Stimulated activated CD4-positive, alpha-beta T cell treated with anti-CD3 and anti-CD28 coated beads, Interleukin-4, amount 100 ng/mL, for 1 hour (primary cell): ENCODE results near the gene CNTF.

Source experiments
- DNase-seq: peaks from one replicate; pipeline ENCODE4 v3.0.0-alpha.2; 2020

The CNTF gene

GRCh38 chr11:58608331-58608730 is 14.1 kb upstream of the CNTF start:
- DNase-seq: no peak

DNA sequence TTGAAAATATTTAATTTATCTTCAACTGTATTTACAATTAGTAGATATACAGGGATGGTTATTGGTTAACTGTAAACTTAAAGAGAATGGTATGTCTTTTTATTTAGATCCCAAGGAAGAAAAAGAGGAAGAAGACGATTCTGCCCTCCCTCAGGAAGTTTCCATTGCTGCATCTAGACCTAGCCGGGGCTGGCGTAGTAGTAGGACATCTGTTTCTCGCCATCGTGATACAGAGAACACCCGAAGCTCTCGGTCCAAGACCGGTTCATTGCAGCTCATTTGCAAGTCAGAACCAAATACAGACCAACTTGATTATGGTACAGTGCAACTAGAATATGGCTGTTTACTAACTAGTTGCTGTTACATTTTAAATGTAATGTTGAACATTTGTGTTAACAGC is 12.7 kb upstream of the CNTF start:
- no peak for DNase-seq

- no peak for DNase-seq
Observed at GRCh38 chr11:58613228-58613627, 9.2 kb upstream of the CNTF start.

DNA sequence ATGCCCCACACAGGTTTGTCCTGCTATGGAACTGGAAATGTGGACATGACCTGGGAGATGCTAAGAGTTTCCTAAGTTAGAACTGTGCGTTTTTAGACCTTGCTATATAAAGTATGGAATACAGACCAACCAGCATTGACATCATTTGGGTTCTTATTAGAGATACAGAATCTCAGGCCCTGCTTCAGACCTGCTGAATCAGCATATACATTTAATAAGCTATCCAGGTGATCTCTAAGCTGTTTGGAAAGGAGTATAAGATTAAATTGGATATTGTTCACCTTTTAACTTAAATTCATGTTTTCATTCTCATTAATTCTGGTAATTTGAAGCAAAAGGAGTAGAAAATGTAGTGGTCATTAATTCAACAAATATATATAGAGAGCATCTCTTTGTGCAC is 6.9 kb upstream of the CNTF start:
- no peak for DNase-seq

- no peak for DNase-seq
Observed at GRCh38 chr11:58616594-58616993, 5.9 kb upstream of the CNTF start.

GRCh38 chr11:58617976-58618557 is 4.4 kb upstream of the CNTF start:
- DNase-seq: no peak

GRCh38 chr11:58621586-58622262 is 741 bp upstream of the CNTF start:
- DNase-seq: no peak

DNA sequence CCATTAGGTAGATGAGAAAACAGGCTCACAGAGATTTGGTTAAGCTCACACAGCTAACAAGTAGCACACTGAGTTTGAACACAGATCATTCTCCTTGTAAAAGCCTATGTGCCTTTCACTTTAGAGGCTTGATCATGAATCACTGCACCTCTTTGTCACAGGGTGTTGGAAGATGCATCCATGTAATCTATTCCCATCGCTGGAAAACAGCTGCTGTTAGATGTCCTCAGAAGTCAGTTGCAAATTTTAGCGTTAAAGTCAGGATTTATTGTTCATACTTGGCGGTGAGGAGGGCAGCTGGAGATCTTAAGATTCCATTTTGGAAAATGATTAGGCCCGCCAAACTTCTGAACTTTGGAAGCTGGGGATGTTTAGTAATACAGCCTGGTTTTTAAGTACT is 2.6 kb downstream of the CNTF start:
- DNase-seq: no peak

DNA sequence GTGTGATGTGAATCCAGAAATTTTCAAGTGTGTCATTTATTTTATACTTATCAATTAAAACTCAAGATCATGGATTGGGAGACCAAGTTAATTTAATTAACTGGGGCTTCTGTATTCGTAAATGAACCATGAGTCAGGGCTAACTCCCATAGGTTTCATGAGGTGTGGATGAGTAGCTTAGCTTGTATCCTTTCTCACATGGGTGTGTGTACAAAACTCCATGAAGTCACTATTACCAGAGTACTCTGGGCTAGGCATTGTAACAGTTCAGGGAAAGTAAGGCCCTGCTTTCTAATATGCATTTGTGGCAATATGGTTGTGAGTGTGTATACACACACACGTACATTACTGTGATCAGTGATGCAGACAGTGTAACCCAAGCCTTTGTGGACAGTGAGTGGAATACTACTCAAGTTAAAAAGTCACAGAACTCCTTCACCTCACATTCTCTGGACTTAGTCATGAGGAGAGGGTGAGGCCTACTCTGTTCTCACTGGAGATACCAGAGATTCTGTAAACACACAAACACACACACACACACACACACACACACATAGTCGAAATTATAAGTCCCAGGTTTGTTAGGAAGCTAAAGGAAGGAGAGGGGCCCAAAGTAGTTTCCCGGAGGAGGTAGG is 3.5 kb downstream of the CNTF start:
- no peak for DNase-seq

DNA sequence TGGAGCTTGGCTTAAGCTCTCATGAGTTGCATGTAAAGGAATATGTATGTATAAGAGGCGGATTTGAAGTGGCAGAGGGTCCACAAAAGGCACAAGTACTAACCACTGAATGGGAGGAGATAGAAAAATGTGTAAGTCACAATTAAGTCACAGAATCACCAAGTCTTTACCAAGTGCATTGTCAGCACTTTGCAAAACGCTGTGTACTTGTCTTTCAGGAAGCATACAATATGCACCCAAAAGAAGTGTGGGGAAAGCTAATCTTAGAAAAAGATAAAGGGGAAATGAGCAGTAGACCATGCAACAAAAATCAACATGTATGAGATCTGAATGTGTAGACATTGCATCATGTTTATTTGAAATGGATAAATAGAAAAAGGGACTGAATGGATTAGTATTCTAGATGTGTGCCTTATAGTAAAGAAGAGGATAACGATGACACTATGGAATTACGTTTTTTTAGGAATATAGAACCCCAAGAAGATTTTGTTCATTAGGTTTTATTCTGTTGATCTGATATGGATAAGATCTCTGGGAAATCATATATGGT is 4.5 kb downstream of the CNTF start:
- no peak for DNase-seq

GRCh38 chr11:58628446-58628845 is 6.0 kb downstream of the CNTF start:
- DNase-seq: no peak

DNA sequence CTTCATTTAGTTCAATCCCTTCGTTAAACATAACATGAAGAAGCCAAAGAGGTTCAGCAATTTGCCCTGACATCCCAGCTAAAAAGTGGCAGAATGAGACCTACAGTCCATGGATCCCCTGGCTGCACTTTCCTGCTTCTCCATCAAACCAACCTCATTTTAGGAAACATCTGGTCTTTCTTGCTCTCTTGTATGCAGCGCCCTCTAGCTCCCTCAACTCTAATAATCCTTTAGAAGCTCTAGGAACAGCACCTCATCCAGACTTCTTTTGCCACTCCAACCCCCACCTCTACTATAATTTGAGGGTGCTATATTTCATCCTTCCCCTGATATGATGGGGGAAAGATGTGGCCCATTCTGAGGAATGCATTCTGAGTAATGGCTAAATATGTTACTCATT is 7.4 kb downstream of the CNTF start:
- DNase-seq: no peak

- no peak for DNase-seq
Observed at GRCh38 chr11:58631378-58631777, 8.9 kb downstream of the CNTF start.

DNA sequence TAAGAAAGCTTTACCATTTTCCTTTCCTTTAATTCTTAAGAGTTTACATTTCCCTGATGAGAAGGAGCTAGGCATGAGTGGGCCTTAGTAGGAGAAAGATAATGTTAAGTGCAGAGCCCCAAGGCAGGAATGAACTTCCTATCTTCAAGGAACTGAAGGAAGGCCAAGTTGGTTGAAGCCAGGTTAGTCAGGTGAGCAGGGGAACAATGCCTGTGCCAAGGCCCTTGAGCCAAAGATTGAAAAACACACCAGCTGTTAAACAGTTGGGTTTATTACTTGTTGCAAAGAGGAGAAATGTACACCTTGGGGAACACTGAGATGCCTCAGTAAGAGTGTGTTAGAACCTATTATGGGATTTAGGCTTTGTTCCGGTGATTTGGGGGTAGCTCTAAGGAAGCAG is 10.0 kb downstream of the CNTF start:
- no peak for DNase-seq

DNA sequence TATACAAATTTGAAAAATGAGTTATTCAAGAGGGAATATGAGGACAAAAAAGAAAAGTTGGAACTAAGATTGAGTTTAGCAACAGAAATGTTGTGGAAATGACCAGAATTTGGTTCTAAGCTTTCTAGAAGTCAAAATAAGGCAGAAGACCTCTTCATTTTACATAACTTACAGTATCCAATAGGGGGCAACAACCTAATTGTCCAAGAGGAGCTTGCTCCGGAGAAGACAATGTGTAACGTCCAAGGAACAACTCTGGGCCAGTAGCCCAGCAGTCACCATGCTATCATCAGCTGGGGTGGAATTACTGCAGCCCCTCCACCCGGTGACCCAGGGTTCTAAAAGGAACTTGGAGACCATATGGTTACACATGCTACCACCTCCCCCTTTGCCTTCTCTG is 14.1 kb downstream of the CNTF start:
- DNase-seq: no peak

GRCh38 chr11:58637371-58637770 is 14.9 kb downstream of the CNTF start:
- no peak for DNase-seq

DNA sequence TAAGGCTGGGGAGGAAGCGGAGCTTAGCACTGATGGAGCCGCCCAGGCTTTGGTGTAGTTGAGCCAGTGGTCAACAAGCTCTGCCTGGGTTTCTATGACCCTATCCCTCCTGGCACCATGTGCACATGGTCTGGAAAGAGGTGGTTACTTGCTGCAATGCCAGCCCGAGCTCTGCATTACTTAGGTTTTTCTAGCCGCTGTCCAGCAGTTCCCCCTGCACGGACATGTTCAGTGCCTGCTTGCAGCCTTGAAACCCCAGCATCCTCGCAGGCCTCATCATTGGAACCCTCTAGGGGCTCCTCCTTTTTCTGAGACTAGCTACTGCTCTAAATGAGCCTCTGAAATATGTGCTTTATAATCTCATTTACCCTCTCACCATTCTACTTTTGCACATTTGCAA is 16.6 kb downstream of the CNTF start:
- DNase-seq: no peak

DNA sequence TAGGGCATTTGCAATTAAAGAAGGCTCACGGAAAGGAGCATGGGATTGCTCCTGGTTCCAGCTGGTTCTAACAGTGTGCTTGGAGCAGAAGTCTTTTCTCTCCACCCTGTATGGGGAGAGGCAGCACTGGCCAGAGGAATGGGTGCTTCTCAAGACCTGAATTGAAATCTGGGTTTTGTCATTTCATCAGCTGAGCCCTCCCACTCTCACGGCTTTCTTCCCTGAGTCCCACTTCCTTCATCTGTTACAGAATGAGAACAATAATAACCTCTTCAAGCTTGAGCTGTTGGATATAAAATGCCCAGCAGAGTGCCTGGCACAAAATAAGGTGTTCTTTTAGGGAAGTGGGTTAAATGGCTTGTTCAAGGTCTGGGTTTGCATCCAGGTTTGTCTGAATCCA is 17.2 kb downstream of the CNTF start:
- no peak for DNase-seq

- no peak for DNase-seq
Observed at GRCh38 chr11:58640386-58641023, 18.0 kb downstream of the CNTF start.

- no peak for DNase-seq
Observed at GRCh38 chr11:58641341-58641740, 18.9 kb downstream of the CNTF start.

- DNase-seq: no peak
Observed at GRCh38 chr11:58641803-58642581, 19.5 kb downstream of the CNTF start.

GRCh38 chr11:58645854-58646253 is 23.4 kb downstream of the CNTF start:
- no peak for DNase-seq

- DNase-seq: no peak
Observed at GRCh38 chr11:58647141-58647699, 24.8 kb downstream of the CNTF start.
